Tibial nerve (tissue), 4 donors: ENCODE results near the gene SAPCD1.

Experiments
- CTCF ChIP-seq, 5 experiments: fragments of 200-600 bp in 3 of 5; fragments of 450-650 bp in 2 of 5; sonication (generic) in 3 of 5; IDR thresholded peaks; one replicate each; pipeline ENCODE4 v1.5.1; 2016 to 2019; ENCODE audit warnings: antibody characterized with exemption in 5 of 5, mild to moderate bottlenecking in 3 of 5, moderate library complexity in 2 of 5
- EP300 ChIP-seq, 2 donors: sonication (generic); formaldehyde crosslinking; IDR thresholded peaks; one replicate each; pipeline ENCODE4 v1.6.1; 2017; ENCODE audit warnings: antibody characterized with exemption in 2 of 2, mild to moderate bottlenecking in 1 of 2
- POLR2A ChIP-seq, 2 donors: fragments of 450-650 bp; IDR thresholded peaks; one replicate each; pipeline ENCODE4 v1.6.1; 2017; ENCODE audit warnings: antibody characterized with exemption in 2 of 2, mild to moderate bottlenecking in 2 of 2, moderate library complexity in 2 of 2

DNA sequence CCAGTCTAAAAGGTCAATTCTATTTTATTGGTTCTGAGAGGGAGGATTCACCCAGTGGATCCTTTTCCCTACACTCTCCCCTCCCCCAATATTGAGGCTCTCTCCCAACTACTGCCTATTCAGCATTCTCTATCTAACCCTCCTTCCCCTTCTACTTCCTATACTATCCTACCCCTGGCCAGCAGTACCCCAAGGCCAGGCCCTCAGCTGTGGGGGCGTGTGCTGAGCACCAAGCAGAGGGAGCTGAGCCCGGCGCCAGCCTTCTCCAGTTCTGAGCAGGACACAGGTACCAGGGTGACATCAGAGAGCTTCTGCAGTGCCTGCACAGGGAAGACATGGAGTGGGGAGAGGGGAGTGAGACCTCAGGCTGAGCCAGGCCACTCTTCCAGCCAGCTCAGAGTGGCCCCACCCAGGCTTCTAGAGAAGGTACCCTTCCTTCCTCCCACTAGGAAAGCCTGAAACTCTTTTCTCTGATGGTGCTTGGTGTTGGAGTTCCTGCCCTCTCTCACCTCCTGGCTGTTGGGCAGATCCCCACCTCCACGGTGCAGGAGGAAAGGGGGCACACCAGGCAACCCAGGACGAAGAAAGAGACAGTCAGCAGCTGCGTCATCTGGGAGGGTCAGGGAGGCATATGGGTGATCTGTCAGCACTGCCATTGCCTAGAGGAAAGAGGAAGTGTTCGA lies 35.3 kb upstream of the SAPCD1 start:
- TF ChIP-seq CTCF (IDR thresholded peaks at IDR 0.05) (no peak), POLR2A (IDR thresholded peaks at IDR 0.05) (peak in 1 of 2 donors; percentile 20), EP300 (IDR thresholded peaks at IDR 0.05) (no peak)
